GM12878 (cell line): ENCODE results near the gene NUP205. TPM values are rescaled to one million over a fixed set of nuclear protein-coding genes. Genes with fewer than 3 reads are reported as not detected.
A peak's percentile ranks its signal among the peaks of the same experiment; 100 is the strongest.

Source experiments
- ATF3 ChIP-seq: IDR thresholded peaks from 2 replicates; pipeline ENCODE4 v1.6.1; 2011; ENCODE audit warnings: low read depth, mild to moderate bottlenecking, low read length, moderate library complexity, borderline replicate concordance; ENCODE audit errors: extremely low read depth
- BCLAF1 ChIP-seq: fragments of 450-650 bp; IDR thresholded peaks from 2 replicates; pipeline ENCODE4 v1.6.1; 2017; ENCODE audit warnings: antibody characterized with exemption, mild to moderate bottlenecking, moderate library complexity
- BHLHE40 ChIP-seq, 2 experiments: fragments of 450-650 bp in 1 of 2; IDR thresholded peaks; 2 replicates each; pipeline ENCODE4 v1.6.1; 2011 to 2017; ENCODE audit warnings: low read depth in 2 of 2, borderline replicate concordance in 1 of 2, improper control_type of control experiment in 1 of 2, low read length in 1 of 2, mild to moderate bottlenecking in 1 of 2
- CBX5 ChIP-seq: sonication (generic); IDR thresholded peaks from 2 replicates; pipeline ENCODE4 v1.6.1; 2016; ENCODE audit warnings: low read depth, moderate library complexity, mild to moderate bottlenecking, inconsistent platforms
- CREB1 ChIP-seq: IDR thresholded peaks from 2 replicates; pipeline ENCODE4 v1.6.1; 2012; ENCODE audit warnings: low read depth, mild to moderate bottlenecking, inconsistent platforms
- CTCF ChIP-seq, 3 experiments: IDR thresholded peaks in 2 of 3; conservative IDR thresholded peaks in 1 of 3; 2 replicates each; pipeline ENCODE4 v1.5.1; 2011; ENCODE audit warnings: low read depth in 3 of 3, low read length in 3 of 3, mild to moderate bottlenecking in 3 of 3, control low read depth in 2 of 3, moderate library complexity in 2 of 3, inconsistent platforms in 1 of 3, mixed read lengths in 1 of 3; ENCODE audit not compliant: control insufficient read depth in 2 of 3, insufficient read depth in 1 of 3; ENCODE audit errors: extremely low read depth in 1 of 3
- ESRRA ChIP-seq: IDR thresholded peaks from 2 replicates; pipeline ENCODE4 v1.6.1; 2012; ENCODE audit warnings: mild to moderate bottlenecking, low read length, improper control_type of control experiment
- EZH2 ChIP-seq: IDR thresholded peaks from 2 replicates; pipeline ENCODE4 v1.6.1; 2012; ENCODE audit warnings: low read depth, mild to moderate bottlenecking, control low read depth, inconsistent platforms, low read length, borderline replicate concordance; ENCODE audit not compliant: control insufficient read depth
- IKZF1 ChIP-seq: fragments of 450-650 bp; conservative IDR thresholded peaks from 2 replicates; pipeline ENCODE4 v1.6.1; 2017; ENCODE audit warnings: antibody characterized with exemption, mild to moderate bottlenecking
- JUND ChIP-seq: IDR thresholded peaks from 2 replicates; pipeline ENCODE4 v1.6.1; 2012; ENCODE audit warnings: low read depth, mild to moderate bottlenecking, low read length, improper control_type of control experiment, moderate library complexity
- MAX ChIP-seq: IDR thresholded peaks from 2 replicates; pipeline ENCODE4 v1.6.1; 2012; ENCODE audit warnings: low read depth, low read length, improper control_type of control experiment
- NBN ChIP-seq: fragments of 450-650 bp; IDR thresholded peaks from 2 replicates; pipeline ENCODE4 v1.6.1; 2016
- NRF1 ChIP-seq: conservative IDR thresholded peaks from 2 replicates; pipeline ENCODE4 v1.6.1; 2011; ENCODE audit warnings: mild to moderate bottlenecking, low read depth, low read length, improper control_type of control experiment
- PAX8 ChIP-seq: fragments of 450-650 bp; IDR thresholded peaks from 2 replicates; pipeline ENCODE4 v1.6.1; 2017; ENCODE audit warnings: mild to moderate bottlenecking, moderate library complexity
- SMAD5 ChIP-seq: IDR thresholded peaks from 2 replicates; pipeline ENCODE4 v1.6.1; 2016; ENCODE audit warnings: antibody characterized with exemption, low read depth
- SPI1 ChIP-seq: IDR thresholded peaks from 2 replicates; pipeline ENCODE4 v1.6.1; 2011; ENCODE audit warnings: low read depth, mild to moderate bottlenecking, low read length, moderate library complexity, borderline replicate concordance; ENCODE audit not compliant: insufficient read depth
- SREBF1 ChIP-seq: IDR thresholded peaks from 2 replicates; pipeline ENCODE4 v1.6.1; 2012; ENCODE audit warnings: mild to moderate bottlenecking, low read length
- SRF ChIP-seq, 2 experiments: IDR thresholded peaks; 2 replicates each; pipeline ENCODE4 v1.6.1; 2011; ENCODE audit warnings: low read depth in 2 of 2, low read length in 2 of 2, mild to moderate bottlenecking in 1 of 2, moderate library complexity in 1 of 2
- TBL1XR1 ChIP-seq: IDR thresholded peaks from 2 replicates; pipeline ENCODE4 v1.6.1; 2012; ENCODE audit warnings: low read depth, low read length, improper control_type of control experiment
- TCF12 ChIP-seq: IDR thresholded peaks from 2 replicates; pipeline ENCODE4 v1.6.1; 2011; ENCODE audit warnings: low read depth, mild to moderate bottlenecking, low read length
- TCF7 ChIP-seq: IDR thresholded peaks from 2 replicates; pipeline ENCODE4 v1.6.1; 2014; ENCODE audit warnings: antibody characterized with exemption, borderline replicate concordance
- YY1 ChIP-seq: IDR thresholded peaks from 2 replicates; pipeline ENCODE4 v1.6.1; 2011; ENCODE audit warnings: low read depth, mild to moderate bottlenecking, low read length
- ZBTB33 ChIP-seq: fragments of 450-650 bp; IDR thresholded peaks from 2 replicates; pipeline ENCODE4 v1.6.1; 2017; ENCODE audit warnings: mild to moderate bottlenecking
- polyA plus RNA-seq, 11 experiments: library from polyadenylated mRNA; depleted of rRNA in 4 of 11; unstranded in 6 of 11; stranded (reverse) in 5 of 11; fragments of >200 nt; fragmentation: Nextera tagmentation in 4 of 11; fragmentation: Illumina TruSeq in 1 of 11; extraction: Ambion mirVana in 4 of 11; extraction: Trizol in 1 of 11; gene quantifications; 1 replicate in 1 of 11; 2 replicates in 10 of 11; pipeline versions ENCODE4 v1.2.1 to v1.2.3, GENCODE V29; 2011 to 2016; ENCODE audit warnings: inconsistent platforms in 2 of 11, missing spikeins in 2 of 11, low read depth in 1 of 11
- total RNA-seq, 4 experiments: library from RNA; depleted of rRNA in 3 of 4; stranded (reverse); fragments of >200 nt in 3 of 4; fragmentation: Illumina TruSeq in 1 of 4; extraction: Trizol in 1 of 4; gene quantifications; 2 replicates each; pipeline versions ENCODE4 v1.2.1 to v1.2.3, GENCODE V29; 2013 to 2021

The NUP205 gene
- total and polyA plus RNA-seq, 10 of the 15 experiments (the other 5 are each of a cell fraction or from before 2014, with no cell fraction given), result 41.4 to 110 (median 85.9) TPM

GRCh38 chr7:135509839-135510591 lies 47.7 kb upstream of the NUP205 start, which contains the start of gene CNOT4 (continued):
- TF ChIP-seq SRF (IDR thresholded peaks at IDR 0.05; ENCODE audit: low read depth in 2 of 2, low read length in 2 of 2) (peak in 1 of 2 experiments; percentile 28; a peak in 1 of 4 replicates), YY1 (peak; percentile 95), NBN (peak; percentile 75), BHLHE40 (IDR thresholded peaks at IDR 0.05; ENCODE audit: borderline replicate concordance in 1 of 2, low read depth in 2 of 2, low read length in 1 of 2) (peak; percentile 92 to 95), BCLAF1 (no peak), JUND (no peak), EZH2 (no peak), ZBTB33 (no peak), MAX (peak; percentile 91), SREBF1 (peak; percentile 69; the same call in 1 of the 2 replicates), CREB1 (0 out of 2 replicates have a peak, but pooled peaks have one; percentile 61), ATF3 (peak; percentile 60; the same call in 1 of the 2 replicates), NRF1 (peak; percentile 82), CTCF (IDR thresholded peaks at IDR 0.05 in 2 of 3, conservative IDR thresholded peaks at IDR 0.05 in 1 of 3; ENCODE audit: control insufficient read depth in 2 of 3, extremely low read depth in 1 of 3, insufficient read depth in 1 of 3, low read depth in 3 of 3, low read length in 3 of 3) (no peak), IKZF1 (peak; percentile 94), ESRRA (0 out of 2 replicates have a peak, but pooled peaks have one; percentile 19), SPI1 (no peak), CBX5 (peak; percentile 67; the same call in 1 of the 2 replicates), TBL1XR1 (peak; percentile 21; the same call in 1 of the 2 replicates), TCF7 (no peak), TCF12 (peak; percentile 36; the same call in 1 of the 2 replicates), SMAD5 (peak; percentile 46; the same call in 1 of the 2 replicates), PAX8 (no peak)
